GM19240 (cell line): ENCODE data around the gene TMCC1.
"Not testable (repeated sequence)": the region's sequence is repeated elsewhere in the genome, so short reads cannot be mapped to it uniquely, and the experiment has no call there.

ENCODE experiments used
- DNase-seq: peaks from one replicate; pipeline ENCODE4 v3.0.0; 2011; ENCODE audit warnings: low spot score; ENCODE audit not compliant: insufficient read length

TMCC1 gene

GRCh38 chr3:129734449-129734848, 159.1 kb downstream of the TMCC1 start:
- DNase-seq = no peak

- no peak for DNase-seq
These were observed 161.2 kb downstream of the TMCC1 start for GRCh38 chr3:129732200-129732876.

GRCh38 chr3:129727707-129728106, 165.8 kb downstream of the TMCC1 start:
- DNase-seq = no peak

GRCh38 chr3:129723558-129724324, 169.8 kb downstream of the TMCC1 start:
- no peak for DNase-seq

GRCh38 chr3:129722527-129722926, 171.0 kb downstream of the TMCC1 start:
- no peak for DNase-seq

GRCh38 chr3:129718201-129718600, 175.3 kb downstream of the TMCC1 start:
- no peak for DNase-seq

GRCh38 chr3:129715854-129716253, 177.7 kb downstream of the TMCC1 start:
- DNase-seq = no peak

GRCh38 chr3:129708328-129708861, 185.1 kb downstream of the TMCC1 start:
- DNase-seq = no peak

- no peak for DNase-seq
These were observed 188.2 kb downstream of the TMCC1 start for GRCh38 chr3:129705274-129705673.

- no peak for DNase-seq
These were observed 189.6 kb downstream of the TMCC1 start for GRCh38 chr3:129703913-129704312.

- no peak for DNase-seq
These were observed 190.4 kb downstream of the TMCC1 start for GRCh38 chr3:129702934-129703712.

GRCh38 chr3:129701161-129701560, 192.3 kb downstream of the TMCC1 start:
- no peak for DNase-seq

- no peak for DNase-seq
These were observed 193.9 kb downstream of the TMCC1 start for GRCh38 chr3:129699612-129700011.

- DNase-seq = no peak
These were observed 194.3 kb downstream of the TMCC1 start for GRCh38 chr3:129699199-129699598.

- DNase-seq = no peak
These were observed 196.1 kb downstream of the TMCC1 start for GRCh38 chr3:129697229-129697969.

- DNase-seq = not testable (repeated sequence)
These were observed 197.1 kb downstream of the TMCC1 start for GRCh38 chr3:129696430-129696829.

- DNase-seq = no peak
These were observed 198.3 kb downstream of the TMCC1 start for GRCh38 chr3:129695230-129695629.

GRCh38 chr3:129694228-129694627, 199.3 kb downstream of the TMCC1 start:
- DNase-seq = no peak

GRCh38 chr3:129692743-129693142, 200.8 kb downstream of the TMCC1 start:
- DNase-seq = no peak

- no peak for DNase-seq
These were observed 202.5 kb downstream of the TMCC1 start for GRCh38 chr3:129690963-129691362.

GRCh38 chr3:129690406-129690805, 203.1 kb downstream of the TMCC1 start:
- peak; percentile 33 for DNase-seq
